ENCODE measurements around the gene AQP6.

DNA sequence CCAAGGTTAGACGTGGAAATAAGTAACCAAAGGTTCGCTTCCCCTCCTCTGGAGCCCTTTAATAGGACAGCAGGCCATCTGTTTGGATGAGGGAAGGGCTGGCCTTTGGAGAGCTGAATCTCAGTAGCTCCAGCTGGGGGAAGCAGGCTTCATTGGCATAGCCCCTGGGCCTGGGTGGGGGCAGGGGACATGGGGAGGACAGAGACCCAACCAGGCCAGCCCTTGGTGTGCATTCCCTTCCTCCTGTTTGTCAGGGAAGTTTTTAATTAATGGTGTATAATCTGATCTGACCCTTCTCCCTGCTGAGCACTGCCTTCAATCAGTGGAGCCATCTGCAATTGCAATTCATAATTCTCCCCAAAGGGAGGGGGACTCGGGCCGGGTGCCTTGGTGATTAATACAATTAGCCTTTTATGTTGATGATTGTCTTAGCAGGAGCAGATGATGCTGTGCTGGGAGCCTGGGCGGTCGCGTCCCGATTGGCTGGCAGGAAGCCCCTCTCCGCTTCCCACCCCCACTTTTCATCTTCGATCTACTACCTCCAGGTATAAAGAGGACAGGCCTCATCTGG is 6.4 kb downstream of the AQP6 start:
- TF ChIP-seq, protein P1, sequence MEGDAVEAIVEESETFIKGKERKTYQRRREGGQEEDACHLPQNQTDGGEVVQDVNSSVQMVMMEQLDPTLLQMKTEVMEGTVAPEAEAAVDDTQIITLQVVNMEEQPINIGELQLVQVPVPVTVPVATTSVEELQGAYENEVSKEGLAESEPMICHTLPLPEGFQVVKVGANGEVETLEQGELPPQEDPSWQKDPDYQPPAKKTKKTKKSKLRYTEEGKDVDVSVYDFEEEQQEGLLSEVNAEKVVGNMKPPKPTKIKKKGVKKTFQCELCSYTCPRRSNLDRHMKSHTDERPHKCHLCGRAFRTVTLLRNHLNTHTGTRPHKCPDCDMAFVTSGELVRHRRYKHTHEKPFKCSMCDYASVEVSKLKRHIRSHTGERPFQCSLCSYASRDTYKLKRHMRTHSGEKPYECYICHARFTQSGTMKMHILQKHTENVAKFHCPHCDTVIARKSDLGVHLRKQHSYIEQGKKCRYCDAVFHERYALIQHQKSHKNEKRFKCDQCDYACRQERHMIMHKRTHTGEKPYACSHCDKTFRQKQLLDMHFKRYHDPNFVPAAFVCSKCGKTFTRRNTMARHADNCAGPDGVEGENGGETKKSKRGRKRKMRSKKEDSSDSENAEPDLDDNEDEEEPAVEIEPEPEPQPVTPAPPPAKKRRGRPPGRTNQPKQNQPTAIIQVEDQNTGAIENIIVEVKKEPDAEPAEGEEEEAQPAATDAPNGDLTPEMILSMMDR (IDR thresholded peaks at IDR 0.05): no peak
- no peak for TF ChIP-seq POLR2A (IDR thresholded peaks at IDR 0.05)

All from right lobe of liver (tissue), 4 donors.